ENCODE data around the gene NOTCH2. TPM values are rescaled to one million over a fixed set of nuclear protein-coding genes. Genes with fewer than 3 reads are reported as not detected.
"Not testable (repeated sequence)": the region's sequence is repeated elsewhere in the genome, so short reads cannot be mapped to it uniquely, and the experiment has no call there.

Gene NOTCH2
- total RNA-seq, 1 donor, result 330 TPM

DNA sequence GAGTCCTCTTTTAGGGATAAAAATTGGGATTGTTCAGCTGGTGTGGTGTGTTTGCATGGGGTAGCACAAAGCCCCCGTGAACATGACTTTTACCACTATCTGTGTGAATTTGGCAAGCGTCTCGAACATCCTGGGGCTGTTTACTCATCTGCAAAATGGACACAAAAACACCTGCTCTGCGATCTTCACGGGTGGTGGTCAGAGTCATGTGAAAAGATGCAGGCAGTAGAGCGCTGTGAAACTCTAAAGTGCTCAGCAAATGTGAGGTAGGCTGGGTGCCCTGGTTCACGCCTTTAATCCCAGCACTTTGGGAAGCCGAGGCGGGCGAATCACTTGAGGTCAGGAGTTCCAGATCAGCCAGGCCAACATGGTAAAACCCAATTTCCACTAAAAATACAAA is 39.7 kb upstream of the NOTCH2 start:
- H3K36me3 ChIP-seq (ENCODE audit: insufficient read depth, low read length); H3K9me3 ChIP-seq (ENCODE audit: low read depth, low read length); H3K4me3 ChIP-seq (ENCODE audit: insufficient read depth, low read length); H3K4me2 ChIP-seq (ENCODE audit: insufficient read depth, low read length); H3K27ac ChIP-seq (ENCODE audit: low read depth, low read length); H4K20me1 ChIP-seq (ENCODE audit: insufficient read depth, low read length); DNase-seq (ENCODE audit: insufficient read length, low spot score, missing footprints); H3K27me3 ChIP-seq (ENCODE audit: insufficient read depth, low read length); H3K79me2 ChIP-seq (ENCODE audit: insufficient read depth, low read length); H2AFZ ChIP-seq (ENCODE audit: low read length); H3K4me1 ChIP-seq (ENCODE audit: insufficient read depth, low read length): not testable (repeated sequence)

GRCh38 chr1:120105288-120105687 is 35.8 kb upstream of the NOTCH2 start:
- H3K27me3 ChIP-seq (ENCODE audit: insufficient read depth, low read length); H3K4me3 ChIP-seq (ENCODE audit: insufficient read depth, low read length); H3K36me3 ChIP-seq (ENCODE audit: insufficient read depth, low read length); DNase-seq (ENCODE audit: insufficient read length, low spot score, missing footprints); H3K9me3 ChIP-seq (ENCODE audit: low read depth, low read length); H3K27ac ChIP-seq (ENCODE audit: low read depth, low read length); H3K79me2 ChIP-seq (ENCODE audit: insufficient read depth, low read length); H2AFZ ChIP-seq (ENCODE audit: low read length); H4K20me1 ChIP-seq (ENCODE audit: insufficient read depth, low read length); H3K4me2 ChIP-seq (ENCODE audit: insufficient read depth, low read length); H3K4me1 ChIP-seq (ENCODE audit: insufficient read depth, low read length): not testable (repeated sequence)

GRCh38 chr1:120103768-120104167 is 34.3 kb upstream of the NOTCH2 start:
- H3K4me1 ChIP-seq (ENCODE audit: insufficient read depth, low read length); H3K4me3 ChIP-seq (ENCODE audit: insufficient read depth, low read length); H3K79me2 ChIP-seq (ENCODE audit: insufficient read depth, low read length); H3K36me3 ChIP-seq (ENCODE audit: insufficient read depth, low read length); H2AFZ ChIP-seq (ENCODE audit: low read length); H3K27me3 ChIP-seq (ENCODE audit: insufficient read depth, low read length); H3K9me3 ChIP-seq (ENCODE audit: low read depth, low read length); DNase-seq (ENCODE audit: insufficient read length, low spot score, missing footprints); H3K27ac ChIP-seq (ENCODE audit: low read depth, low read length); H4K20me1 ChIP-seq (ENCODE audit: insufficient read depth, low read length); H3K4me2 ChIP-seq (ENCODE audit: insufficient read depth, low read length): not testable (repeated sequence)

DNA sequence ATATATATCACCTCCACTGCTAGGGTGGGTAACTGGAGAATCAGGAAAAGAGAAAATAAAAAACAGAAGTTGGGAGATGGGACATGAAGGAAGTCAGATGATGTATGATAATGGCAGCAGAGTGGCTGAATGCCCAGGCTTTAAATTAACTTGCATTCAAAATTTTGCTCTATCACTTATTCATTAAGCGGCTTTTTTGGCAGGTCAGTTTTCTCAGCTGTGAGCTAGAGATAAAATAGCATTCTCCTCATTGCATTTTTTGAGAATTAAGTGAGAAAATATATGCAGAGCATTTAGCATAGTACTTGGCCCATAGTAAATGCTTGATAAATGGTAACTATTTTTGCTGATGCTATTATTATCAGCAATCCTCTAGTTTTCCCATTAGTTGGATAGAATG is 32.1 kb upstream of the NOTCH2 start:
- H3K36me3 ChIP-seq (ENCODE audit: insufficient read depth, low read length); H3K27me3 ChIP-seq (ENCODE audit: insufficient read depth, low read length); H3K9me3 ChIP-seq (ENCODE audit: low read depth, low read length); DNase-seq (ENCODE audit: insufficient read length, low spot score, missing footprints); H3K4me1 ChIP-seq (ENCODE audit: insufficient read depth, low read length); H2AFZ ChIP-seq (ENCODE audit: low read length); H4K20me1 ChIP-seq (ENCODE audit: insufficient read depth, low read length); H3K4me2 ChIP-seq (ENCODE audit: insufficient read depth, low read length); H3K79me2 ChIP-seq (ENCODE audit: insufficient read depth, low read length); H3K4me3 ChIP-seq (ENCODE audit: insufficient read depth, low read length); H3K27ac ChIP-seq (ENCODE audit: low read depth, low read length): not testable (repeated sequence)

DNA sequence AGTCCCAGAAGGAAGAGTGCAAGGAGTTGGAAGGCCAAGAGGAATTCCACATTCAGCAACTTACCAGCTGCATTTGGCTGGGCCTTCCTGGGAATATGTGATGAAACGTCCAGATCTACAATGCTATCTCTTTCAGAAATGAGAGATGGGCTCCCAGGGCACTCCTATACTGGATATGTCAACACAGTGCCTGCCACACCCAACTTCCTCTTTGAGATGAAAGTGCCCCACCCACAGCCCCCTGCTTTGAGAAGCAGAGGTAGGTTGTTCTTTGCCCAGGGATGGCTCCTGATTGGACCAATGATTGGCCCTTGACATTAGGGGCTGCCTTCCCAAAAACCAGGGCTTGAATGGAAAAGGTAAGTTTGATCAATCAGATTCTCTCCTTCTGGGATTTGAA is 31.1 kb upstream of the NOTCH2 start:
- H3K27ac ChIP-seq (ENCODE audit: low read depth, low read length); DNase-seq (ENCODE audit: insufficient read length, low spot score, missing footprints); H3K36me3 ChIP-seq (ENCODE audit: insufficient read depth, low read length); H3K4me1 ChIP-seq (ENCODE audit: insufficient read depth, low read length); H3K4me2 ChIP-seq (ENCODE audit: insufficient read depth, low read length); H3K27me3 ChIP-seq (ENCODE audit: insufficient read depth, low read length); H3K9me3 ChIP-seq (ENCODE audit: low read depth, low read length); H3K4me3 ChIP-seq (ENCODE audit: insufficient read depth, low read length); H4K20me1 ChIP-seq (ENCODE audit: insufficient read depth, low read length); H2AFZ ChIP-seq (ENCODE audit: low read length); H3K79me2 ChIP-seq (ENCODE audit: insufficient read depth, low read length): not testable (repeated sequence)

DNA sequence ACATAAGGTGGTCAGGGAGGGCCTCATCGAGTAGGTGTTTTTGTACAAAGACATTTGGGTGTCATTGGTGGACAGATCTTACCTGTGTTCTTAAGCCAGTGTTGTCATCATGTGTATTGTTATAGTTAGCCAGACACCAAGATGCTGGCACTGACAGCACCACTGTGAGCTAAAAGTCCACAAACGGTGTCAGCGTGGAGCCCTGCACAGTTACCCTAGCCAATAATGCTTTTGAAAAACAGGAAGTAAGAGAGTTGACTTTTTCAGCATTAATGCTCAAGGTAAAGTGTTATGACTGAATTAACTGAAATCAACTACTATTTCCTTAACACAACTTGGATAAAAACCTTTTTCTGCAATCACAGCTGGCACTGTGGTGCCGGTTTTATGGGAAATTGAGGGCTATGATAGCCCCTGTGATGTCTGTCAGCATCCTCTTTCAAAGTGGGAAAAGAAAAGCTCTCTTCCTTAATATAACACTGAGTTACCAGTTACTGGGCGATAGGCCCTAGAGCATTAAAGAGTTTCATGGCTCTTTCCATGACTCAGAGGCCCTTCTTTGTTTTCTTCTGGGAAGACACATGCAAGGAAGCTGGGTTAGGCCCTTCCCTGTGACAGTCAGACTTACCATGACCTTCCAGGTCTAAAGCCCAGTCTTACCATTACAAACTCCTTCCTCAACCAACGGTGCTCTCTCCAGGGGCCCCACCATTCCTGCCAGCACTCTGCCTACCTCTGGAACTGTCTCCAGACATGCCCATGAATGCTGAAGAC is 29.7 kb upstream of the NOTCH2 start:
- not testable (repeated sequence) for H3K4me2 ChIP-seq (ENCODE audit: insufficient read depth, low read length); H3K4me1 ChIP-seq (ENCODE audit: insufficient read depth, low read length); H4K20me1 ChIP-seq (ENCODE audit: insufficient read depth, low read length); H3K27ac ChIP-seq (ENCODE audit: low read depth, low read length); H3K79me2 ChIP-seq (ENCODE audit: insufficient read depth, low read length); H3K4me3 ChIP-seq (ENCODE audit: insufficient read depth, low read length); H3K36me3 ChIP-seq (ENCODE audit: insufficient read depth, low read length); H3K9me3 ChIP-seq (ENCODE audit: low read depth, low read length); H3K27me3 ChIP-seq (ENCODE audit: insufficient read depth, low read length); DNase-seq (ENCODE audit: insufficient read length, low spot score, missing footprints)
- H2AFZ ChIP-seq (ENCODE audit: low read length), result peak overlapping the region; percentile 35

DNA sequence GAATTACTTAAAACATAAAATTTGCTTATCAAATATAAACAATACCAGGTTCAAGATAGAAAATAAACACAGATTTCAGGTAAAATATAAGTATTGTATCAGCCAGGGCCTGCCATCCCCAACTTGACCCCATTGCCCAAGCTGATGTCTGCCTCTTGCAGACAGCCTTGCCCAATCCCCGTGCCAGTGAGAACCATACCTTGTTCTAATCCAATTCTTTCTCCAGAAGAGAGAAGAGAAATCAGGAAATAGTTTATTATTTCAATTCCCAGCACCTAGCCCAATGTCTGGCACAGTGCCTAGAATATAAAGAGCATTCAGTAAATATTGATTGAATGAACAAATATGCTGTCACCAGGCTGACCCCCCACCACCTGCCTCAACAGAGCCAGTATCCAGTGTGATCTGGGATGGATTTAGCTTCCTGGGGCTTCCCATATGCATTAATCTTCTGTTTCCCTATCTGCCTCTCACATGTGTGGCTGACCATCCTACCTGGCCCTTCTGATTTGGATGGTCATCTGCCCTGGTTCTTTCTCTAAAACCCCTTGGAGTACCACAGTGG is 27.6 kb upstream of the NOTCH2 start:
- not testable (repeated sequence) for H3K27ac ChIP-seq (ENCODE audit: low read depth, low read length); H3K9me3 ChIP-seq (ENCODE audit: low read depth, low read length); H3K27me3 ChIP-seq (ENCODE audit: insufficient read depth, low read length); H2AFZ ChIP-seq (ENCODE audit: low read length); H3K4me1 ChIP-seq (ENCODE audit: insufficient read depth, low read length); H3K4me2 ChIP-seq (ENCODE audit: insufficient read depth, low read length); DNase-seq (ENCODE audit: insufficient read length, low spot score, missing footprints); H3K36me3 ChIP-seq (ENCODE audit: insufficient read depth, low read length); H3K4me3 ChIP-seq (ENCODE audit: insufficient read depth, low read length); H4K20me1 ChIP-seq (ENCODE audit: insufficient read depth, low read length); H3K79me2 ChIP-seq (ENCODE audit: insufficient read depth, low read length)

- H3K27ac ChIP-seq (ENCODE audit: low read depth, low read length); H3K4me1 ChIP-seq (ENCODE audit: insufficient read depth, low read length); H3K4me3 ChIP-seq (ENCODE audit: insufficient read depth, low read length); H4K20me1 ChIP-seq (ENCODE audit: insufficient read depth, low read length); H3K27me3 ChIP-seq (ENCODE audit: insufficient read depth, low read length); H2AFZ ChIP-seq (ENCODE audit: low read length); H3K36me3 ChIP-seq (ENCODE audit: insufficient read depth, low read length); DNase-seq (ENCODE audit: insufficient read length, low spot score, missing footprints); H3K9me3 ChIP-seq (ENCODE audit: low read depth, low read length); H3K79me2 ChIP-seq (ENCODE audit: insufficient read depth, low read length); H3K4me2 ChIP-seq (ENCODE audit: insufficient read depth, low read length): not testable (repeated sequence)
Observed at GRCh38 chr1:120093548-120094181, 24.2 kb upstream of the NOTCH2 start.

Data from osteoblast (primary cell).